GM18526 (cell line): ENCODE data around the gene EIF4G3.

Experiments
- POLR2A ChIP-seq: IDR thresholded peaks from 3 replicates; pipeline ENCODE4 v1.6.1; 2011; ENCODE audit not compliant: insufficient read length; ENCODE audit errors: extremely low read depth

EIF4G3 gene

DNA sequence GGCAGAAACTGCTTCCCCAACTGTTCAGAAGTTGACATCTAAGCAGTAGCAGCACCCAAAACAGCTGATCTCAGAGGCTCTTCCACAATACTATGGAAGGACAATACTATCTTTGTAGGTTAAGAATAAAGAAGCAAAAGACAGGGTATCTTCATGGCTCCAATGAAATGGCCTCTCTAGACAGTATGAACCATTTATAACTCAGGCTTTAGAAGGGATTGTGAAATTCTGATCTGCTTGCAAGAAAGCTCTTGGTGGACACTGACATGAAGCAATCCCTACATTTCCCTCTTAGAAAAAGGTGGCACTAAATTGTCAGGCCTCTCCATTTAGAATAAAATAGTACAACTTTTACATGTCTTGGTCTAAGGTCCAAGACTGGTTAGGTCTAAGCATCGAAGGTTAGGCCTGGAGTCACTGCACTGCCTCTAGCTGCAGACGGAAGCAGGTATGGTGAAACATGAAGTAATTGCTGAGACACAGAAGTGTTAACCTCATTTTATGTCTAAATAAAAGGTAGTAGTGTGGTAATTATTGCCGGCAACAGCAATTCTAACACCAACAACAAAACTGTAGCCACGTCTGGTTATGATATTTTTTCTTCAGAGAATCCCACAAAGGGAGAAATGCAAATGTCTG is 339.0 kb downstream of the EIF4G3 start:
- no peak for TF ChIP-seq POLR2A

DNA sequence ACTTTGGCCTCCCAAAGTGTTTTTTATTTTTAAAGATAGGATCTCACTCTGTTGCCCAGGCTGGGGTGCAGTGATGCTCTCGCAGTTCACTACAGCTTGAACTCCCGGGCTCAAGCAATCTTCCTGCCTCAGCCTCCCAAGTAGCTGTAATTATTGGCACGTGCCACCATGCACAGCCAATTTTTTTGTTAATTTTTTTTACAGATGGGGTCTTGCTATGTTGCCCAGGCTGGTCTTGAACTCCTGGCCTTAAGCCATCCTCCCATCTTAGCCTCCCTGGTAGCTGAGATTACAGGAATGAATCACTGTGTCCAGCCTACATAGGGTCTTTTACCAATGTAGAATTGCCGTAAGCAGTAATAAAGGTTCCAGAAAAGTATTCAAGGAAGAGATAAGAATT is 340.5 kb downstream of the EIF4G3 start:
- no peak for TF ChIP-seq POLR2A

DNA sequence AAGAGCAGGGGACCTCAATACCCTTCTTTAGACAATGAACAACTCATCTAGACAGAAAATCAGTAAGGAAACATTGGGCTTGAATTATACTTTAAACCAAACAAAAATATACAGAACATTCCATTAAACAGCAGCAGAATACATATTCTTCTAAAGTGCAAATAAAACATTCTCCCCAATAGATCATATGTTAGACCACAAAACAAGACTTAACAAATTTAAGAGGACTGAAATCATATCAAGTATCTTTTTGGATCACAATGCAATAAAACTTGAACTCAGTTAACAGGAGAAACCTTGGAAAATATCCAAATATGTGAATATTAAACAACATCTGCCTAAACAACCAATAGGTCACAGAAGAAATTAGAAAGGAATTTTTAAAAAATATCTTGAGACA is 341.9 kb downstream of the EIF4G3 start:
- no peak for TF ChIP-seq POLR2A

DNA sequence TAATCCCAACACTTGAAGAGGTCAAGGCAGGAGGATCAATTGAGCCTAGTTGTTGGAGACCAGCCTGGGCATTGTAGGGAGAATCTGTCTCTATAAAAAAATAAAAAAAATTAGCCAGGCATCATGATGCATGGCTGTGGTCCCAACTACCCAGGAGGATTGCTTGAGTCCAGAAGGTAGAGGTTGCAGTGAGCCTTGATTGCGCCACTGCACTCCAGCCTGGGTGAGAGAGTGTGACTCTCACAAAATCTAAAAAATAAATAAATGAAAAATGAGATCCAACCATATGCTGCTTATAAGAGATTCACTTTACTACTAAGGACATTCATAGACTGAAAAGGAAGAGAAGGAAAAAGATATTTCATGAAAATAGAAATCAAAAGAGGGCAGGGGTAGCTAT is 342.5 kb downstream of the EIF4G3 start:
- TF ChIP-seq POLR2A, result no peak

DNA sequence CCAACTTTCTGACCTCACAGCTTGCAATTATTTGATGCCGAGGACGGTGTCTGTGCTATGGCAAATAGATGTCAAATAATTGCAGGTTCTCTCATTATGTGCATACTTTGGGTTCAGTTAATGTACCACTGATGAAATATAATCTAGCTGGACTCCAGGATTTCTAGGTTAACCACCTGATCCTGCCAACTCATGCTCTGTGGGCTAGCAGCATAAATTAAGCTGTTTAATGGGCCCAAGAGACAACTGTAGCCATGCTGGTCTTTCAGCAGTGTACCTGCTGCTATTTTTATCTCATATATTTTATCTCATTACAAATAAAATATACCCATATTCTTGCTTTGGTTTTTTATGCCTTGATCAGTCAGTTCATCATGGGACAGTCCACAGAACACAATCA is 346.3 kb downstream of the EIF4G3 start:
- no peak for TF ChIP-seq POLR2A

DNA sequence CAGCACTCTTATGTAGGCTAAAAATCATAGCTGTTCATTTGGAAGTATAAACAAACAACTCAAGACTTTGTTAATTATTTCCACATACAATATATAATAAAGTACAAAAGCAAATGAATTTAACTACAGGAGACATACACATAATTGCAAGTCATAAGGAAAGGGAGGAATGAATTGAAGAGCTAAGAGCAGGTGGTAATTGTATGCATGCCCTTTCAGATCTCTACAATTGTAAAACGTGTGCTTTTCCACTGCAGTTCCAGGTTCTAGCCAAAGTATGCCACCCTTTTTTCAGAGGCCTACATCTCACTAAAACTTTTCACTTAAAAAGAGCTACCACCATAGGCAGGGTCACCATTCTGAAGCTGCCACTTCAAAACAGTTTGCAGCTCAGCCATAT is 346.8 kb downstream of the EIF4G3 start:
- TF ChIP-seq POLR2A, result no peak

DNA sequence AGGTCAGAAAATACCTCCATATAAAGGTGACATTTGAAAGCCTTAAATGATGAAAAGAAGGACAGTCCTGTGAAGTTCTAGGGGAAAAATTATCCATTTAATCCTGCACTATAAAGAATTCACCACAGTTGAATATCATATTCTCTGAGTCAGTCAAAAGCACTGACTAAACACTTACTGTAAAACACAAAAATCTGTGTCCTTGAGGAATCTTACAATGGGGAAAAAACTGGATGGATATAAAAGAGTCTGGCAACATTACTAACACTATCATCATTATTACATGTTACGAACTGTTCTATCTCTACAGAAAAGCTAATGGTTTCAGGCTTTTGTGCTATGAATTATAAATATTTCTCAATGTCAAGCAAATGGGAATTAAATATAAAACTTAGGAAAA is 347.2 kb downstream of the EIF4G3 start:
- no peak for TF ChIP-seq POLR2A

DNA sequence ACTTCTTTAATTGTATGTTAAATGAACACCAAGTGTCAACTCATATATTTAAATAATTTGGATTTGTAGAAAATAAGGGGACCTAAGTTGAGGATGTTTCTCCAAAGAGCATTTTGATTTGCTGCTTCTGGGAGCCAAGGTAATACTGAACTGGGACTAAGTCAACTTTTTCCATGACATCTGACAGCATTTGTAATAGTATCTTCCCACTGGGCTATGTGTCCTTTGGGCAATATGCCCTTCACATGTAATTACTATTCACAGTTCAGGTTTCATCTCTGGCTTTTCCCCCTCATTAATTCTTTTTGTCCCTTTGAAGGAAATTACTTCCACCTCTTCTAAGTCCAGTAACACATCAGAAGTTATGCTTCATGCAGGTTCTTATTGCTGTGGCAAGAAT is 352.9 kb downstream of the EIF4G3 start:
- no peak for TF ChIP-seq POLR2A

DNA sequence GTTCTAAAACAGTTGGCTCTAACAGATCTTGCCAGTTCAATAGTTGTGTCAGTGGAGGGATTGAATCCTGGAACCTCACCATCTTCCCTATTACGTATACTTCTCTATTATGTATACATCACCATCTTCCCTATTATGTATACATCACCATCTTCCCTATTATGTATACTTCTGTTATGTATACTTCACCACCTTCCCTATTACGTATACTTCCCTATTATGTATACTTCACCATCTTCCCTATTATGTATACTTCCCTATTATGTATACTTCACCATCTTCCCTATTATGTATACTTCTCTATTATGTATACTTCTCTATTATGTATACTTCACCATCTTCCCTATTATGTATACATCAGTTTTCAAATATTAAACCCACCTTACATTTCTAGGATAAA is 355.2 kb downstream of the EIF4G3 start:
- no peak for TF ChIP-seq POLR2A

DNA sequence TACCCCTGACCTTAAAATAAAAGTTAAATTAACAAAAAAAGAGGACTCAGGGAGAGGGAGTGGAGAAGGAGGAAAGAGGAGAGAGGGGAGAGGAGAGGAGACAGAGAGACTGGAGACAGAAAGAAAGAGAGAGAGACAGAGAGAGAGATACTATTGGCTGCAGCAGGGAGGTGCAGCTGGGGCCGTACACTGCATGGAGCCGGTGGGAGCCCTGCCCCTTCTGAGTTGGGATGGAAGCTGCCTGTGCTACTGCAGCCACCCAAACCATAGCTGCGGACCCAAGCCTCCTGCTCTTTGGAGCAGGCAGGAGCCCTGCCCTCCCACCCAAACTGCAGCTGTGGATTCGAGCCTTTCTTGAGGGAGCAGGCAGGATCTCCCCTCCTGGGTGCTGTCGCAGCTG is 356.9 kb downstream of the EIF4G3 start:
- no peak for TF ChIP-seq POLR2A

DNA sequence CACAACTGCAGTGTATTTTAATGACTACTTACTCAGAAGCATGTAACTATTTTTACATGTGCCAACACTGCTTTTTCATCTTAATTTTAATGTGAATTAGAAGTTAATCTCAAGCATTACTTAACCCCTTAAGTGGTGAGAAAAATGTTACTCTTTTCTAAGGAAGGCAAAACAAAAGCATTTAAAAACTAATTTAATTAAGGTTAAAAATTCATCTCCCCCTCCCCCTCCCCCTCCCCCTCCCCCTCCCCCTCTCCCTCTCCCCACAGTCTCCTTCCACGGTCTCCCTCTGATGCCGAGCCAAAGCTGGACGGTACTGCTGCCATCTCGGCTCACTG is 362.2 kb downstream of the EIF4G3 start:
- no peak for TF ChIP-seq POLR2A

DNA sequence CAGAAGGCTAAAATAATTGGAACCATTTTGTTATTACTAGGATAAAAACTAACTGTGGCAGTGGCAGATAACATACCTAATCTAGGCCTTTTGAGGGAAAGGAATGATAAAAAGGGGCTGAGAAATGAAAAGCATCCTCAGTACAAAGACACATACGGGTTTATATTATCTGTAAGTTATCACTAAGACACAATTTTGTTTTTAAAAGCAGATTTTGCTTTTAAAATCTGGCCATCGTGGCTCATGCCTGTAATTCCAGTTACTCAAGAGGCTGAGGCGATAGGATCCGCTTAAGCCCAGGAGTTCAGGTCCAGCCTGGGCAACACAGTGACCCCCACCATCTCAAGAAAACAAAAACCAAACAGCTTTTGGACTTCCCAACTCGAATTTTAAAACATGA is 364.8 kb downstream of the EIF4G3 start:
- no peak for TF ChIP-seq POLR2A

DNA sequence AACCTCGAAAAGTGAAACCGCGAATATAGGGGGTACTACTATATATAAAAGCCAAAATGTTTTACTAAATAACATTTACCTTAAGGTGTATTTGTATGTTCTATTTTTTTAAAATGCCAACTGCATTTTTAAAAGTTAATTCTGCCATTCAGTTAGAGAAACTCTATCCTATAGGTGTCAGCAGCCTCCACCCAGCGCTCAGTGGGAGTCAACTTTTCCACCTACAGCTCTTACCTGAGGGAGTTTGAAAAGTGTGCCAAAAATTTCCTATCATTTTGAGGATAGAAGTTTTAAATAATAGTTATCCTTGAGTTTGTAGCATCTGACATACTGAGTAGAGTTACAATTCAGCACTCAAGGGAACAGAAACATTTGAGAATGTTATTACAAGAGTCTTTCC is 383.5 kb downstream of the EIF4G3 start:
- no peak for TF ChIP-seq POLR2A

DNA sequence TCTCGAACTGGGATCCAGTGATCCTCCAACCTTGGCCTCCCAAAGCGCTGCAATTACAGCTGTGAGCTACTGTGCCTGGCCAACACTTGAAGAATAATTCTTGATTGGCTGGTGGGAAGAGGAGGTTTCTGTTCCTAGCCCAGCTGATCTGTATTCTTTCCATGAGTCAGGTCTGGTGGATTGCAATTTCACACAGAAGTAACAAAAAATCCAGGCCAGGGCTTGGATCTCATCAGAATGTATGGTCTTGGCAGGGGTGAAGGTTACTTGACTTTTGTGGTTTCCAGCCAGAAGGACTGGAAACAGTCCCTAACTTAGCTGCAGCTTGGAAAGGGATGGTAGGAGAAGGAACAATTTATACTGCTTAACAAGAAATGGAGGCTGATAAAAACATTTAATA is 384.5 kb downstream of the EIF4G3 start:
- no peak for TF ChIP-seq POLR2A

DNA sequence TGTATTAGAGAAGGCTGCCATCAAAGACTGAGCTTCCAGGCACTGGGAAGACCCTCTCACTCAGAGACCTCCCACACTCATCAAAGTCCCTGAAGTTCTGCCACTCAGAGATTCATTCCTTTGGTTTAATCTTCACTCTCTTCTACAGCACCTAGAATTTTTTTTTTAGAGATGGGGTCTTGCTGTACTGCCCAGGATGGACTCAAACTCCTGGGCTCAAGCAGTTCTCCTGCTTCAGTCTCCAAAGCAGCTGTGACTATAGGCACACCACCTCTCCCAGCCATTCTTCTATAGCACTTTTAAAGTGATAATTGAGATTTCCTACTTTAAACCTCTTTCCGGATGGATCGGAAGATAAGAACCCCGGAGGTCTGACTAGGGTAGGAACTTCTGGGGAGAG is 385.9 kb downstream of the EIF4G3 start:
- no peak for TF ChIP-seq POLR2A

DNA sequence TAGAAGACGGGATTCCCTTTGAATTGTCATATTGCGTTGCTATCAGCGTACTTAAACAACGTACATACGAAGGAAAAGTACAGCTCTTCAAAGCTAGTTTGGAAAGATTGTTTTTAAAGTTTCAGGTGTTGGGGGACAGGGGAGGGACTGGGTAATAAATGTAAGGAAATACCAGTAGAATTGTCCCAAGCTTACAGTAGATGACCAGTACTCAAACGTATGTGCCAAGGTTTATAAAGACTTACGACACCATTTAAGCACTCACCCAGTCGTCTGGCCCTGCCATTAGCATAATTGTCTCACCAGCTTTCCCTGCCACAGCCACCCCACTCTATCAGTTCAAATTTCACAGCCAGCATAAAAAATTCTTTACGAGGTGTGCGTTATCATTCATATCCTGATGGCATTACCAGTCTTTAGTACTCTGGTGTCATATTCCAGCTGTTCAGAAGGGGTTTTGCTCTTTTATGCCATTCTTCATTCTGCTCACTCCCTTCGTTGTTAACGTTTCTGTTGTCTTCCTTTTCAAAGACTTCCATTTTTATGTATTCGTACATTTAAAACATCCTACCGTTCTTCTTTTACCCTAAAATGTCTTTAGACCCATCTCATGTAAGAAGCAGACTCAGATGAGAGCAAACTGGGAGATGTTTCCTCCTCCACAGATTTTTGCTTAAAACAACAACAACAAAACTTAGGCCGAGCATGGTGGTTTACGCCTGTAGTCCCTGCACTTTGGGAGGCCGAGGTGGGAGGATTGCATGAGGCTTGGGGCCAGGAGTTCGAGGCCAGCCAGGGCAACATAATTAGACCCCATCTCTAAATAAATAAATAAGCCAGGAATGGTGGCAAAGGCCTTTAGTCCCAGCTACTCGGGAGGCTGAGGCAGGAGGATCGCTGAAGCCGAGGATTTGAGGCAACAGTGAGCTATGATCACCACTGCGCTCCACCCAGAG is 388.6 kb downstream of the EIF4G3 start:
- no peak for TF ChIP-seq POLR2A

DNA sequence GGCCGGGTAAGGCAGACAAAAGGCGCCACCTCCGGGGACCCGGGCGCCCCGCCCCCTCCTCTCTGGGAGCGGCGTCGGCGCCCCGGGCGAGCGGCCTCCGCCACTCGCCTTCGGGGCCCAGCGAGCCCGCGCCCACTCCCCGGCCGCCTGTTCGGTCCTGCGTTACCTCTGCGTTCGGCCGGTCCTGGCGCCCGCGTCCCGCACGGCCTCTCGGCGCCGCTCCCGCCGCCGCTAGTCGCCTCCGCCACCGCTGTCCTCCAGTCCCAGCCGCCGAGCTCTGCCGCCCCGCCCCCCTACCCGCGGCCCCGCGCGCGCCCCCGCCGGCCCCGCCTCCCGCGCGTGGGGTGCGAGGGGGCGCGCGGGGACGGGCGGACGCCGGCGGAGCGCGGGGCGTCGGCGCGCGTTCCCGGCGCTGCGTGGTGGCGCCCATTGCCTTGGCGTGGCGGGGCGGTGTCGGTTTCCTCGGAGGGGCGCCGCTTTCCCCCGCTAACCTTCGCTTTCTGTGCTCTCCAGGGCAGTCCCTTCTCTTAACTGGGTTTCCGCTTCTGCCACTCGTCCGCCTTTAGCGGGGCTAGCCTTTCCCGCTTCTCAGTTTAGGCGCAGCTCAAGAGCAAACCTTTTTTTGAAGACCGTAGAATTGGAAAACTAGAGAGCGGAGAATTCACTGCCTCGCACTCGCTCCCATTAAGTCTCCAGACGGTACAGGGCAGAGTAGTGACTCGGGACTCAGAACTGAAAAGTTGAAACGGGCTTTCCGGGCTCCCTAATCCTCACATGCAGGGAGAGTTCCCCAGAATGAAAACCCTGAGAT is 389.5 kb downstream of the EIF4G3 start, which contains the start of gene HP1BP3:
HP1BP3 (minus strand) TSS at position 279 of the 811 bp plus-strand sequence. CDS start 6,867 bp downstream, outside the sequence.
- peak; percentile 85 for TF ChIP-seq POLR2A
